Liver (tissue), 3 donors: ENCODE measurements around the gene PPP1R18.

Experiments used
- GABPA ChIP-seq, 2 donors: IDR thresholded peaks in 1 of 2; conservative IDR thresholded peaks in 1 of 2; 2 replicates each; pipeline ENCODE4 v1.6.1; 2016; ENCODE audit warnings: antibody characterized with exemption in 2 of 2, mild to moderate bottlenecking in 1 of 2, moderate library complexity in 1 of 2
- JUND ChIP-seq, 2 donors: IDR thresholded peaks; 2 replicates each; pipeline ENCODE4 v1.6.1; 2016; ENCODE audit warnings: antibody characterized with exemption in 2 of 2
- RAD21 ChIP-seq, 2 donors: IDR thresholded peaks; 2 replicates each; pipeline ENCODE4 v1.6.1; 2016; ENCODE audit warnings: antibody characterized with exemption in 2 of 2, mild to moderate bottlenecking in 2 of 2
- RXRA ChIP-seq, 2 donors: IDR thresholded peaks; 2 replicates each; pipeline ENCODE4 v1.6.1; 2017 to 2018; ENCODE audit warnings: antibody characterized with exemption in 2 of 2, mild to moderate bottlenecking in 1 of 2
- SP1 ChIP-seq: IDR thresholded peaks from 2 replicates; pipeline ENCODE4 v1.6.1; 2018; ENCODE audit warnings: antibody characterized with exemption, mild to moderate bottlenecking
- TAF1 ChIP-seq: conservative IDR thresholded peaks from 2 replicates; pipeline ENCODE4 v1.6.1; 2016; ENCODE audit warnings: antibody characterized with exemption, mild to moderate bottlenecking
- YY1 ChIP-seq: IDR thresholded peaks from 2 replicates; pipeline ENCODE4 v1.6.1; 2016; ENCODE audit warnings: antibody characterized with exemption, mild to moderate bottlenecking
- TF ChIP-seq, protein P1 (sequence below): fragments of 150-350 bp; IDR thresholded peaks from 2 replicates; pipeline ENCODE4 v1.5.1; 2017; ENCODE audit warnings: improper control_type of control experiment, low read depth, low read length; ENCODE audit not compliant: missing input control
- TF ChIP-seq, protein P2 (sequence below): IDR thresholded peaks from 2 replicates; pipeline ENCODE4 v1.6.1; 2016; ENCODE audit warnings: antibody characterized with exemption
- TF ChIP-seq, protein P3 (sequence below): IDR thresholded peaks from 2 replicates; pipeline ENCODE4 v1.6.1; 2016; ENCODE audit warnings: antibody characterized with exemption
- TF ChIP-seq, protein P4 (sequence below): IDR thresholded peaks from 2 replicates; pipeline ENCODE4 v1.6.1; 2016; ENCODE audit warnings: antibody characterized with exemption
- TF ChIP-seq, protein P5 (sequence below): IDR thresholded peaks from 2 replicates; pipeline ENCODE4 v1.6.1; 2016; ENCODE audit warnings: antibody characterized with exemption, mild to moderate bottlenecking
- donor health status: healthy.
- donor health status: healthy.

DNA sequence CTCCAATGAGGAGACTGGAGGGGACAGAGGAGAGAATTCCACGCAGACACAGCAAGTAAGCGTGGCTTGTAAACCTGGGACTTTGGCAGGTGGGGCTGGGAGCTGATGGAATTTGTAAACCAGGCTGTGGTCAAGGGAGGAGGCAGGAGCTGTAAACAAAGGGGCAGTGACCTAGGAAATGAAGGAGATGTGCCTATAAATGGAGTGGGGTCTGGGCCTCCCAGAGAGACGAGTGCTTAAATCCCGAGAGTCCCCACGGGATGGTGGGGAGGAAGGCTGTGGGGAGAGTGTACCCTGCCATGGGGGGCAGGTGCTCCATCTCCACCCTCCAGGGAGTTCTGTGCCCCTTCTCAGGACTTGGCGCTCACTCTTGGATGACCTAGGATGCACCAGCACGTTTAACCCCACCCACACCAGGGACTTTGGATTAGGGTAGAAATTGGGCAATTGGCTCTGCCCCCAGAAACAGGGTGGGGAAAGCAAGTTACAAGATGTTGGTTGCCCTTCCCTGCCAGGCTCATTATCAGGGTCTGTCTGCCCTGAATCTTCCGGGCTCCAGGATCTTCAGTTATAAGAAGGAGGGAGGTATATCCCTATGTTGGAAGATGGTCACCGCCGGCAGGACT is 9.7 kb downstream of the PPP1R18 start:
- TF ChIP-seq, protein P1, sequence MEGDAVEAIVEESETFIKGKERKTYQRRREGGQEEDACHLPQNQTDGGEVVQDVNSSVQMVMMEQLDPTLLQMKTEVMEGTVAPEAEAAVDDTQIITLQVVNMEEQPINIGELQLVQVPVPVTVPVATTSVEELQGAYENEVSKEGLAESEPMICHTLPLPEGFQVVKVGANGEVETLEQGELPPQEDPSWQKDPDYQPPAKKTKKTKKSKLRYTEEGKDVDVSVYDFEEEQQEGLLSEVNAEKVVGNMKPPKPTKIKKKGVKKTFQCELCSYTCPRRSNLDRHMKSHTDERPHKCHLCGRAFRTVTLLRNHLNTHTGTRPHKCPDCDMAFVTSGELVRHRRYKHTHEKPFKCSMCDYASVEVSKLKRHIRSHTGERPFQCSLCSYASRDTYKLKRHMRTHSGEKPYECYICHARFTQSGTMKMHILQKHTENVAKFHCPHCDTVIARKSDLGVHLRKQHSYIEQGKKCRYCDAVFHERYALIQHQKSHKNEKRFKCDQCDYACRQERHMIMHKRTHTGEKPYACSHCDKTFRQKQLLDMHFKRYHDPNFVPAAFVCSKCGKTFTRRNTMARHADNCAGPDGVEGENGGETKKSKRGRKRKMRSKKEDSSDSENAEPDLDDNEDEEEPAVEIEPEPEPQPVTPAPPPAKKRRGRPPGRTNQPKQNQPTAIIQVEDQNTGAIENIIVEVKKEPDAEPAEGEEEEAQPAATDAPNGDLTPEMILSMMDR, result no peak
- TF ChIP-seq, protein P2, sequence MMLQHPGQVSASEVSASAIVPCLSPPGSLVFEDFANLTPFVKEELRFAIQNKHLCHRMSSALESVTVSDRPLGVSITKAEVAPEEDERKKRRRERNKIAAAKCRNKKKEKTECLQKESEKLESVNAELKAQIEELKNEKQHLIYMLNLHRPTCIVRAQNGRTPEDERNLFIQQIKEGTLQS, result no peak
- TF ChIP-seq, protein P3, sequence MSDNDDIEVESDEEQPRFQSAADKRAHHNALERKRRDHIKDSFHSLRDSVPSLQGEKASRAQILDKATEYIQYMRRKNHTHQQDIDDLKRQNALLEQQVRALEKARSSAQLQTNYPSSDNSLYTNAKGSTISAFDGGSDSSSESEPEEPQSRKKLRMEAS, result peak; percentile 41
- TF ChIP-seq JUND (IDR thresholded peaks at IDR 0.05), result peak in 1 of 2 donors; percentile 25
- peak in 1 of 2 donors; percentile 17 for TF ChIP-seq GABPA (IDR thresholded peaks at IDR 0.05 in 1 of 2, conservative IDR thresholded peaks at IDR 0.05 in 1 of 2)
- peak in 1 of 2 donors; percentile 12 for TF ChIP-seq RAD21 (IDR thresholded peaks at IDR 0.05)
- TF ChIP-seq TAF1, result no peak
- TF ChIP-seq, protein P4, sequence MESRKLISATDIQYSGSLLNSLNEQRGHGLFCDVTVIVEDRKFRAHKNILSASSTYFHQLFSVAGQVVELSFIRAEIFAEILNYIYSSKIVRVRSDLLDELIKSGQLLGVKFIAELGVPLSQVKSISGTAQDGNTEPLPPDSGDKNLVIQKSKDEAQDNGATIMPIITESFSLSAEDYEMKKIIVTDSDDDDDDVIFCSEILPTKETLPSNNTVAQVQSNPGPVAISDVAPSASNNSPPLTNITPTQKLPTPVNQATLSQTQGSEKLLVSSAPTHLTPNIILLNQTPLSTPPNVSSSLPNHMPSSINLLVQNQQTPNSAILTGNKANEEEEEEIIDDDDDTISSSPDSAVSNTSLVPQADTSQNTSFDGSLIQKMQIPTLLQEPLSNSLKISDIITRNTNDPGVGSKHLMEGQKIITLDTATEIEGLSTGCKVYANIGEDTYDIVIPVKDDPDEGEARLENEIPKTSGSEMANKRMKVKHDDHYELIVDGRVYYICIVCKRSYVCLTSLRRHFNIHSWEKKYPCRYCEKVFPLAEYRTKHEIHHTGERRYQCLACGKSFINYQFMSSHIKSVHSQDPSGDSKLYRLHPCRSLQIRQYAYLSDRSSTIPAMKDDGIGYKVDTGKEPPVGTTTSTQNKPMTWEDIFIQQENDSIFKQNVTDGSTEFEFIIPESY, result peak; percentile 29
- TF ChIP-seq, protein P5, sequence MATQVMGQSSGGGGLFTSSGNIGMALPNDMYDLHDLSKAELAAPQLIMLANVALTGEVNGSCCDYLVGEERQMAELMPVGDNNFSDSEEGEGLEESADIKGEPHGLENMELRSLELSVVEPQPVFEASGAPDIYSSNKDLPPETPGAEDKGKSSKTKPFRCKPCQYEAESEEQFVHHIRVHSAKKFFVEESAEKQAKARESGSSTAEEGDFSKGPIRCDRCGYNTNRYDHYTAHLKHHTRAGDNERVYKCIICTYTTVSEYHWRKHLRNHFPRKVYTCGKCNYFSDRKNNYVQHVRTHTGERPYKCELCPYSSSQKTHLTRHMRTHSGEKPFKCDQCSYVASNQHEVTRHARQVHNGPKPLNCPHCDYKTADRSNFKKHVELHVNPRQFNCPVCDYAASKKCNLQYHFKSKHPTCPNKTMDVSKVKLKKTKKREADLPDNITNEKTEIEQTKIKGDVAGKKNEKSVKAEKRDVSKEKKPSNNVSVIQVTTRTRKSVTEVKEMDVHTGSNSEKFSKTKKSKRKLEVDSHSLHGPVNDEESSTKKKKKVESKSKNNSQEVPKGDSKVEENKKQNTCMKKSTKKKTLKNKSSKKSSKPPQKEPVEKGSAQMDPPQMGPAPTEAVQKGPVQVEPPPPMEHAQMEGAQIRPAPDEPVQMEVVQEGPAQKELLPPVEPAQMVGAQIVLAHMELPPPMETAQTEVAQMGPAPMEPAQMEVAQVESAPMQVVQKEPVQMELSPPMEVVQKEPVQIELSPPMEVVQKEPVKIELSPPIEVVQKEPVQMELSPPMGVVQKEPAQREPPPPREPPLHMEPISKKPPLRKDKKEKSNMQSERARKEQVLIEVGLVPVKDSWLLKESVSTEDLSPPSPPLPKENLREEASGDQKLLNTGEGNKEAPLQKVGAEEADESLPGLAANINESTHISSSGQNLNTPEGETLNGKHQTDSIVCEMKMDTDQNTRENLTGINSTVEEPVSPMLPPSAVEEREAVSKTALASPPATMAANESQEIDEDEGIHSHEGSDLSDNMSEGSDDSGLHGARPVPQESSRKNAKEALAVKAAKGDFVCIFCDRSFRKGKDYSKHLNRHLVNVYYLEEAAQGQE, result no peak
- TF ChIP-seq YY1, result peak; percentile 55
- TF ChIP-seq RXRA (IDR thresholded peaks at IDR 0.05), result peak; percentile 90 to 95
- peak; percentile 35 for TF ChIP-seq SP1
